CD14-positive monocyte (primary cell): ENCODE results near the gene NUP35. TPM values are rescaled to one million over a fixed set of nuclear protein-coding genes. Genes with fewer than 3 reads are reported as not detected.

Experiments
- DNase-seq, 3 donors: peaks; one replicate each; pipeline ENCODE4 v3.0.0-alpha.2; 2011 to 2022
- H2AFZ ChIP-seq: 2 replicates; pipeline ENCODE4 v1.6.0; 2012; ENCODE audit warnings: mild to moderate bottlenecking, low read depth, low read length, inconsistent platforms; ENCODE audit not compliant: insufficient read depth, poor library complexity, severe bottlenecking
- H3K27ac ChIP-seq, 2 donors: 1 replicate in 1 of 2; 2 replicates in 1 of 2; pipeline ENCODE4 v1.5.1; 2012 to 2013; ENCODE audit warnings: low read length in 2 of 2, control low read depth in 1 of 2, inconsistent platforms in 1 of 2, low read depth in 1 of 2, mild to moderate bottlenecking in 1 of 2
- H3K27me3 ChIP-seq, 2 donors: one replicate each; pipeline versions ENCODE4 v1.6.0 to v1.6.1; 2011 to 2013; ENCODE audit warnings: low read length in 2 of 2; ENCODE audit not compliant: control insufficient read depth in 2 of 2, insufficient read depth in 2 of 2
- H3K36me3 ChIP-seq, 2 donors: replicated peaks in 1 of 2; 1 replicate in 1 of 2; 2 replicates in 1 of 2; pipeline versions ENCODE4 v1.5.1 to v1.6.1; 2012 to 2013; ENCODE audit warnings: low read length in 2 of 2, control low read depth in 1 of 2, inconsistent platforms in 1 of 2, mild to moderate bottlenecking in 1 of 2; ENCODE audit not compliant: insufficient read depth in 2 of 2, control insufficient read depth in 1 of 2
- H3K4me1 ChIP-seq, 2 donors: 1 replicate in 1 of 2; 2 replicates in 1 of 2; pipeline versions ENCODE4 v1.5.1 to v1.6.1; 2012 to 2013; ENCODE audit warnings: low read length in 2 of 2, control low read depth in 1 of 2, inconsistent platforms in 1 of 2, mild to moderate bottlenecking in 1 of 2, moderate library complexity in 1 of 2; ENCODE audit not compliant: insufficient read depth in 2 of 2, control insufficient read depth in 1 of 2
- H3K4me2 ChIP-seq: replicated peaks from 2 replicates; pipeline ENCODE3; 2012; ENCODE audit warnings: low read length, moderate library complexity, mild to moderate bottlenecking; ENCODE audit not compliant: poor library complexity, severe bottlenecking; ENCODE audit errors: extremely low read depth
- H3K4me3 ChIP-seq, 3 experiments: fragments of 200-600 bp in 1 of 3; sonication (generic) in 1 of 3; replicated peaks in 1 of 3; 1 replicate in 2 of 3; 2 replicates in 1 of 3; pipeline ENCODE4 v1.5.1; 2011 to 2013; ENCODE audit warnings: low read length in 3 of 3, mild to moderate bottlenecking in 3 of 3, control low read depth in 2 of 3, low read depth in 2 of 3, inconsistent platforms in 1 of 3, moderate library complexity in 1 of 3
- H3K79me2 ChIP-seq: 2 replicates; pipeline ENCODE4 v1.6.0; 2012; ENCODE audit warnings: mild to moderate bottlenecking, control low read depth, inconsistent platforms, low read length, moderate library complexity; ENCODE audit not compliant: insufficient read depth
- H3K9ac ChIP-seq: 2 replicates; pipeline ENCODE4 v1.6.0; 2017; ENCODE audit warnings: low read length, mild to moderate bottlenecking; ENCODE audit not compliant: insufficient read depth, poor library complexity, severe bottlenecking
- H3K9me3 ChIP-seq, 2 donors: replicated peaks in 1 of 2; 1 replicate in 1 of 2; 2 replicates in 1 of 2; pipeline versions ENCODE4 v1.5.1 to v1.6.1; 2012 to 2013; ENCODE audit warnings: low read length in 2 of 2, control low read depth in 1 of 2; ENCODE audit not compliant: control insufficient read depth in 1 of 2, insufficient read depth in 1 of 2
- H4K20me1 ChIP-seq: 2 replicates; pipeline ENCODE4 v1.6.0; 2012; ENCODE audit warnings: mild to moderate bottlenecking, low read length, control low read depth, moderate library complexity; ENCODE audit not compliant: insufficient read depth
- H3K27ac Mint-ChIP-seq, 7 donors: one replicate each; pipeline ENCODE4 v1.8.0; 2020; ENCODE audit warnings: mild to moderate bottlenecking in 7 of 7, mixed read lengths in 7 of 7, moderate library complexity in 6 of 7, inconsistent platforms in 2 of 7
- H3K27me3 Mint-ChIP-seq, 3 donors: one replicate each; pipeline ENCODE4 v1.8.0; 2021 to 2022; ENCODE audit warnings: low read depth in 3 of 3, mild to moderate bottlenecking in 3 of 3, mixed read lengths in 3 of 3, moderate library complexity in 3 of 3, inconsistent platforms in 1 of 3
- H3K36me3 Mint-ChIP-seq, 2 donors: one replicate each; pipeline ENCODE4 v1.8.0; 2020; ENCODE audit warnings: mixed read lengths in 2 of 2, inconsistent platforms in 1 of 2, mild to moderate bottlenecking in 1 of 2
- H3K4me1 Mint-ChIP-seq: one replicate; pipeline ENCODE4 v1.8.0; 2020; ENCODE audit warnings: mild to moderate bottlenecking, mixed read lengths
- H3K4me3 Mint-ChIP-seq, 2 donors: one replicate each; pipeline ENCODE4 v1.8.0; 2020; ENCODE audit warnings: mild to moderate bottlenecking in 2 of 2, mixed read lengths in 2 of 2, moderate library complexity in 1 of 2
- H3K9me3 Mint-ChIP-seq, 7 donors: one replicate each; pipeline ENCODE4 v1.8.0; 2020 to 2022; ENCODE audit warnings: mixed read lengths in 7 of 7, mild to moderate bottlenecking in 6 of 7, moderate library complexity in 6 of 7, inconsistent platforms in 2 of 7
- CTCF ChIP-seq: fragments of 200-600 bp; IDR thresholded peaks from one replicate; pipeline ENCODE4 v1.8.0; 2022; ENCODE audit warnings: antibody characterized with exemption, mild to moderate bottlenecking
- WGBS: methylation state at CpG from one replicate; pipeline ENCODE4 v1.1.5; 2013; ENCODE audit warnings: missing lambda C conversion rate; ENCODE audit not compliant: insufficient coverage; 5-methylcytosine and 5-hydroxymethylcytosine counted together
- intact Hi-C, 2 donors: fragments of 100-400 bp; cut with micrococcal nuclease; formaldehyde crosslinking; loops; one replicate each; pipeline versions ENCODE4 v1.15.0 to v1.15.1; 2023
- polyA plus RNA-seq, 3 donors: library from polyadenylated mRNA; depleted of rRNA in 1 of 3; unstranded in 2 of 3; stranded (reverse) in 1 of 3; fragments of 300-500 nt in 2 of 3; fragments of >200 nt in 1 of 3; fragmentation: Illumina TruSeq in 2 of 3; gene quantifications; 1 replicate in 2 of 3; 2 replicates in 1 of 3; pipeline ENCODE4 v1.2.3, GENCODE V29; 2012 to 2021

The NUP35 gene
- polyA plus RNA-seq, 3 donors, result 1.5 to 4.7 (median 2.0) TPM

- Histone ChIP-seq H4K20me1 (no peaks in the 10 kb centered on the region), H3K79me2 (no peaks in the 10 kb centered on the region)
These were observed 39.8 kb downstream of the NUP35 start for GRCh38 chr2:183163821-183164649.

GRCh38 chr2:183164650-183165015, 40.4 kb downstream of the NUP35 start:
- H3K9ac ChIP-seq, result no peak overlapping the region
- H3K79me2 ChIP-seq, result no peaks in the 10 kb centered on the region
- no peaks in the 10 kb centered on the region for H3K27me3 ChIP-seq
- no peak overlapping the region for H3K4me2 ChIP-seq
- H2AFZ ChIP-seq, result no peak overlapping the region
- no CpG with 5 or more reads among the region's 4 CpGs for WGBS
- intact Hi-C loops, result no loop called here
- Mint-ChIP-seq H3K27me3 (peaks cover 0 to 2% (median 1%) of the 10 kb centered on the region in 3 donors), H3K4me3 (no peak overlapping the region), H3K4me1 (peaks cover 2% of the 10 kb centered on the region), H3K36me3 (peaks cover 49 to 51% of the 10 kb centered on the region in 2 donors), H3K9me3 (peaks cover 0 to 2% (median 0%) of the 10 kb centered on the region in 7 donors), H3K27ac (no peak overlapping the region)
- TF ChIP-seq CTCF, result no peak
- DNase-seq, result no peak
- no peaks in the 10 kb centered on the region for H3K4me1 ChIP-seq
- H3K27ac ChIP-seq, result no peak overlapping the region
- no peaks in the 10 kb centered on the region for H3K9me3 ChIP-seq
- H3K36me3 ChIP-seq, result peaks cover 32 to 48% of the 10 kb centered on the region in 2 donors
- no peak overlapping the region for H3K4me3 ChIP-seq
- H4K20me1 ChIP-seq, result no peaks in the 10 kb centered on the region

More at GRCh38 chr2:183163821-183164649, 39.8 kb downstream of the NUP35 start:
- no peak overlapping the region for H3K27ac Mint-ChIP-seq
- Histone ChIP-seq H3K4me1 (no peaks in the 10 kb centered on the region), H3K4me2 (no peak overlapping the region), H3K27me3 (no peaks in the 10 kb centered on the region), H3K4me3 (no peak overlapping the region), H3K9ac (no peak overlapping the region), H3K27ac (no peak overlapping the region), H3K9me3 (no peaks in the 10 kb centered on the region), H3K36me3 (peaks cover 36 to 54% of the 10 kb centered on the region in 2 donors), H2AFZ (no peak overlapping the region)
- 43% methylated on average over 2 of the region's 6 CpGs for WGBS
- H3K9me3 Mint-ChIP-seq, result peaks cover 0 to 1% (median 0%) of the 10 kb centered on the region in 7 donors
- H3K4me3 Mint-ChIP-seq, result no peak overlapping the region
- peaks cover 50 to 54% of the 10 kb centered on the region in 2 donors for H3K36me3 Mint-ChIP-seq
- intact Hi-C loops, result no loop called here
- no peak for DNase-seq
- no peak for TF ChIP-seq CTCF
- peaks cover 0 to 2% (median 1%) of the 10 kb centered on the region in 3 donors for H3K27me3 Mint-ChIP-seq
- no peaks in the 10 kb centered on the region for H3K4me1 Mint-ChIP-seq
